NCI-H1105 (cell line): ENCODE results near the gene ZCCHC14.
"Not testable (repeated sequence)": the region's sequence is repeated elsewhere in the genome, so short reads cannot be mapped to it uniquely, and the experiment has no call there.

Experiments used
- DNase-seq: peaks from one replicate; lab custom pipeline; 2025; lab: John Stamatoyannopoulos, UW

The ZCCHC14 gene

DNA sequence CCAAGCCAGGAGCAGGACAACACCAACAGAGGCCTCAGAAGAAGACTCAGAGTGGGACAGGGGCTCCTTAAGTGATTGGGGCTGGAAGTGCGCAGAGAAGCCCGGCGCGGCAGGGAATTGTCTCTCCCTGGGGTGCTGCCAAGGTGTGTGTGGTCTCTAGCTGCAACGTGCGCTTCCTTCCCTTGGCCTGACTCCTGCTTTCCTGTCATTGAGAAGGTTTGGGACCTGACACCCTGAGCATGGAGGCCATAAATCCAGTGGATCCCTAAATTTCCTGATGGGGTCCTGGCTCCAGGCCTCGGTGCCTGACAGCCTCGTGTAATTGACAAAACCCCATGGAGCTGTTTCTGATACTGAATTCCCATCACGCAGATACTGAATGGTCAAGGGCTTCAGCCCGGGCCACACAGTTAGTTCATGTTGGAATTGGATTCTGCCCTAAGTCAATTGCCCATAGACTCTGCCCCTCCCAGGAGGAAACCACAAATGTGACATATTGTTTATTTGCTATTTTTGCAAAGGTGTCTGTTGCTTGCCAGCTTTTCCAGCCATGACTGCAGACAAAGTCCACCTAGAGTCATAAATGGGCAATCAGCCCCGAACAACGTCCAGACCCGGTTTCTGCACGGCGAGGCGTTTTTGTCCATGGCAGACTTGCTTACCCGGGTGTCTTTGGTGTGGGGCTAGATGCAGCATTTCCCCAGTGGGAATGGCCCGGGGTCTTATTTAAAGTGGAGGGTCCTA, 4.4 kb upstream of the ZCCHC14 start:
- not testable (repeated sequence) for DNase-seq

DNA sequence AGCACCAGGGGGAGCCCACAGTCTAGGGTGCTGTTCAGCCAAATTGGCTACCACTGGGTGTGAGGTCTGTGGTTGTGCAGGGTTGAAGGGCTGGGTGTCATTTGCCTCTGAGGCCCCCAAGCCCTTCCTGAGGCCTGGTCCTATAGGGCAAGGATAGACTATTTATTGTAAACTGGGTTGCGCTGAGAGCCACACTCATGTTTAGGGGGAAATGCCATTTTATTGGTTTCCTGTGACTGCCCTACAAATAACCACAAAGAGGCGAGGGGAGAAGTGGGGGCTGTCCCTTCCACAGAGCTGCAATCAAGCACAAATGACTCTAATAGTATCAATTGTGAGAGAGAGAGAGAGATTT, 3.6 kb upstream of the ZCCHC14 start:
- no peak for DNase-seq

DNA sequence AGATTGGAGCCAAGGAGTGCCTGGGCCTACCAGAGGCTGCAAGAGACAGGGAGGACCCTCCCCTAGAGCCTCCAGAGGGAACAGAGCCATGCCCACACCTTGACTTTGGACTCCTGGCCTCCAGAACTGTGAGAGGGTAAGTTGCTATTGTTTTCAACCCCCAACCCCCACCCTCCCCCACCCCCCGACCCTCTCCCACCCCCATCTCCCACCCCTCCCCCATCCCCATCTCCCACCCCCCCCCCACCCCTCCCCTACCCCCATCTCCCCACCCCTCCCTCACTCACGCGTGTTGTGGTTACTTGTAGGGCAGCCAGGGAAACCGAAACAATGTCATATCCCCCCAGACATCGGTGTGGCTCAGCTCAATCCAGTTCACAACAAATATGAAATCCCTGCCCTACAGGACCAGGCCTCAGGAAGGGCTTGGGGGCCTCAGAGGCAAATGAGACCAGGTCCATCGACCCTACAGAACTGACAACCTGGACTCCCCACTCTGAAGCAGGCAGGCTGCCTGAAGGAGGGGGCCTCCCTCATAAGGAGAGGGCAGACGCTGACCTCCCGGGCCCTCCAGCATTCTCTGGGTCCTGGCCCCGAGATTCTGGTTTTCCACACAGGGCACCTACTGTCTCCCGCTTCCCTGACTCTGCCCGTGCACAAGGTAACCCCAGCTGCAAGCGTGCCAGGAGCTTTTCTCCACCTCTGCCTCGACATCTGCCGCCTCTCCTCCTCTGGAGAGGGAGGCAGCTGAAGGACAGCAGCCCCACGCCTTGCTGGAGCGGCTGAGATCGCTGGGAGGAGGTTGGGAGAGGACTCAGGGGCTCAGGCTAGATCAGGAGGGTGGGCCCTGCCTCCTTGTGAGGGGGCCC, 3.0 kb upstream of the ZCCHC14 start:
- DNase-seq: no peak

DNA sequence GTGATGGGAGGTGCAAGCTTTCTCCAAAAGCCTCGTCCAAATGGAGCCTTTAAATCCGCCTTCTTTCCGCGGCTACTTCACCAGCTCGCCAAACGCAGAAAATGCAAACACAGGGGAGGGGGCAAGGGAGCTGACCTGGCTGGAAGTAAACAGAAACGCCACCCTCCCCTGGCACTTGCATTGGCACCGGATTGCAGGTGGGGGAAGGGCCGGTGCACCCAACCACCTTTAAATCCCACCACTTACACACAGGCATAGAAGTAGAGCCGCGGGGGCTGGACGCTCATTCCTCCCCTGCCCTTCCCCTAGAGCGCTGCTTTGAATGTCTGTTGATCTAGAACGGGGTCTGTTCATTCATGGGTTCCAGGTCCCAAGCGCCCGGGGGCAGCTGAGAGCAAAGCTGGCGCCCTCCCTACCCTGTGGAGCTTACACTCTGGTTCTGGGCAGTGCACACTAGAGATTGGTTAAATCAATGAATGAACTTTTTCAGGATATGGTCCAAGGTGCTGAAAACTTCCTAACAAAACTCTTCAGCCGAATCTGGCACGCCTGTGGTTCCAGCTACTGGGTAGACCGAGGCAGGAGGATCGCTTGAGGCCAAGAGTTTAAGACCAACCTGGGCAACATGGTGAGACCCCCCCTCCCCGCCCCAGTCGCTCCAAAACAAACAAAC, 920 bp upstream of the ZCCHC14 start:
- no peak for DNase-seq

DNA sequence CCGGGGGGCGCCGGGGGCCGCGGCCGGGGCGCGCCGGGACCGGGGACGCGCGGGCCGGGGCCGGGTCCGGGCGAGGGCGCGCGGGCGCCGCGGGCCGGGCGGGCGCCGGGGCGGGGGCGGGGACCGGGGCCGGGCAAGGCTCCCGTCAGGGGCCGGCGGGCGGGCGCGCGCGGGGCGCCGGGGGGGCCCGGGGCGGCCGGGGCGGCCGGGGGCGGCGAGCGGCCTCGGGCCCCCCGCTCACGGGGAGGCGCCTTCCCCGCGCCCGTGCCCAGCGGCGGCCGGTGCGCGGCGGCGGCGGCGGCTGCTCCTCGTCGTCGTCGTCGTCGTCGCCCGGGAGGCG, 563 bp downstream of the ZCCHC14 start:
- DNase-seq: no peak

DNA sequence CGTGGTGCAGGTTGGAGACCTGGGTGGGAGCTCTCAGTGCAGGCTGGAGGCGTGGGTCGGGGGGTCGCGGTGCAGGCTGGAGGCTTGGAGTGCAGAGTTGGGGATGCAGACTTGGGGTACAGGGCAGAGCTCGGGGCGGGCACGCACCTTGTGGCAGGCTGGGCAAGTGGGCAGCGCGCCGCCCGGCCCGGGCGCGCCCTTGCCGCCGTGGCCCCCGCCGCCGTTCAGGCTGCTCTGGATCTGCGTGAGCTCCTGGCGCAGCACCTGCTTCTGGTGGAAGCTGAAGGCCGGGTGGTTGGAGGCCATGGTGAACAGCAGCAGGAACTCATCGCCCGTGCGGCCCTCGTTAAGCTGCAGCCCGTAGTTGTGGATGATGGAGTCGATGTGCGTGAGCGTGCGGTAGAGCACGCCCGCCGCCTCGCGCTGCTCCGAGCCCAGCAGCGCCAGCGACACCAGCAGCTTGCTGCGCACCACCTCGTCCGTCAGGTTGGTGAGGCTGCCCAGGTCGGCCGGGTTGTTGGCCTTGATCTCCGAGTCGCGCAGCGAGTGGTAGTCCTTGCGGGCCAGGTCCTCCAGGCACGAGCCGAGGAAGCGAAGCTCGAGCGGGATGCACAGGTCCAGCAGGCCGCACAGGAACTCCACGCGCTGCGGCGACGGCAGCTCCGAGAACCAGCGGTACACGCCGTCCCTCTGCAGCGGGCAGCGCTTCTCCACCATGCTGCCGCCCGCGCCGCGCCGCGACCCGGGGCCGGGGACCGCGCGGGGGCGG, 1.1 kb downstream of the ZCCHC14 start:
- no peak for DNase-seq

DNA sequence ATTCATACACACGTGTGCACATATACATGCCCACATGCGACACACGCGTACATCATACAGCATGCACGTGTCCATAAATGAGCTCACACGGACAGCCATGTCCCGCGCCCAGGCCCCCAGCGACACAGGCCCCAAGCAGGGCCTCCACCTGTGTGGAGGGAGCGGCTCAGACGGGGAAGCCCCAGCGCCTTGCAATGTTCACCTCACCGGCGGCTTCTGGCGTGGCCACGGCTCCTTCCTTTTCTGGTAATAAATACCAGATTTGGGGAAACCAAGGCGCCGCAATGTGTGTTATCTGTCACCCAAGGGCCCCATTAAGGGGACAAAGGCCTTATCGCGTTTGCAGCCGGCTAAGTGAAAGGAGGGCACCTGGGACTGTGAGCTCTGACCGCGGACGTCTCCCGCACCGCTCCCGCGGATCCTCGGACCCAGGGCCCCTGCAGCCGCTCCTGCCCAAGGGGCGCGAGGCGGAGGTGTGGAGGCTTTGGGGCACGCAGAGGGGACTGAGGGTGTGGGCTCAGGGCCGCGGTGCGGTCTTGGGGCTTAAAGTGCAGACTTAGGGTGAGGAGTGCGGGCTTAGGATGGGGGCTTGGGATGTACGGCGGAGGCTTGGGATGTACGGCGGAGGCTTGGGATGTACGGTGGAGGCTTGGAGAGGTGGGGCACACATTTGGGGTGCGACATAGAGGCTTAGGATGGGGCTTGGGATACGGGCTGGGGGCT, 1.9 kb downstream of the ZCCHC14 start:
- DNase-seq: not testable (repeated sequence)

DNA sequence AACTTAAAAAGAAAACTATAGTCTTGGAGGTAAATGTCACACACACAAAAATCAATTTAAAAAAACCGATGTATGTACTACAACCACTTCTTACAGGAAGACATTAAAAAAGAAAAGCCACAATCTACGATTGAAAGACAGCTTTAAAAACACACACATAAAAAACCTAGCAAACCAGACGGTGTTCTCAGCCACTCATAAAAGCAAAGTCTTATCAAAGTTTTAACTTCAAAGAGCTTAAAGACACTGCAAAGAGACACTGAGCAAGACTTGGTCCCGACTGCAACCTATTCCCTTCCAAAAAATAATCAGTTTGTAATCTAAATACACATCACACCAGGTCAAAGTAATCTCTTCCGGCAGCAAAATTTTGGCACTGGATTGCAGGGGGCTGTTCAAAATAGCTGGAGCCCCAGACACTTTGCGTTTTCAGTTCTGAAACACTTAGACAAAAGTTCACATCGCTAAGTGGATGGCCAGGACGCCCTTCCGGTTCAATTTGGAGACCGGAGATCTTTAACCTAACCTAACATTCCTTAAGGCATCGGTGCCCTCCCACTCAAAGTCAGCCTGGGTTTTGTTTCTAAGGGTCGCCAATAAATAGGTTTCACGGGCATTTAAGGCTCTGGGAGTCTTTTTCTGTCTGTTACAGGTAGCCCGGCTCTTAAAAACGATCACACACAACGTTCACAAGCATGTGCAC, 2.6 kb downstream of the ZCCHC14 start:
- no peak for DNase-seq

DNA sequence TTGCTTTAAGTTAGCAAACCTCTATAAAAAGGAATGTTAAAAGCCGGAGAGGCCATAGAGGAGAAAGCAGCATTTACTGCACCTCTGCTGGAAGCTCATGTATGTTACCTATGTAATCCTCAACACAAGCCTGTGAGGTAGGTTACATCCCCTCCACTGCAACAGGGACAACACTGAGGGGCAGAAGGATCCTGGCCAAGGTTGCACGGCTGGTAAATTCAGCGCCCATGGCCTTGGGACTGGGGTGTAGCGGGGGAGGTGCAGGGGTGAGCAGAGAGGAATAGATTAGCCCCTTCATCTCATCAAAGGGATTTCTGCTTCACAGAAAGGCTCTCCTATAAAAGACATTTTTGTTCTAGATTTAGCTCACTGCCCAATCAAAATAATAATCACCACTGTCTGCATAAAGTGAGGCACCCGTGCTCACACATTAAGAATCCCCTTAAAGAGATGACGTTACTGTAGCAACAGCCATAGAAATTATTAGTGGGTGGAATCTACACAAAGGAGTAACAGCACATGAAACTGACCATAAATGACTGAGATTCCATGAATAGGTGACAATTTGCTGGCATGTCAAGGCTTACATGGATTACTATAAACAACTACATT, 3.3 kb downstream of the ZCCHC14 start:
- DNase-seq: no peak

DNA sequence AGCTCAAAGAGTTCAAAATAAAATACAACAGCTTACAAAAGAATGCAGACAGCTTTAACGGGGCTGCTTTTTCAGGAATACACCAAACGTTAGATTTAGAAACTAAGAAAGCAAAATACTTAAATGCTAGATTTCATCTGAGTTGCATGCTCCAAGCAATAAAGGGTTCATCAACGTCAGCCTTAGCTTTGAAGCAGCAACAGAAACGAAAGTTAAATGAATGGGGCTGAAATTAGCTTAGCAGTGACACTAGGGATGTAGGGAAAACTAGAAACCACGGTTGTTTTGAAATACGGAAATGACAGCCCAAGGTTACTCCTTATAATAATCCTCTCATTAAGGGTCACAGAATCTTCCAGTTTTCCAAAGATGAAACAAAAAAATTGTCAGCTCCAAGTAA, 3.9 kb downstream of the ZCCHC14 start:
- not testable (repeated sequence) for DNase-seq

DNA sequence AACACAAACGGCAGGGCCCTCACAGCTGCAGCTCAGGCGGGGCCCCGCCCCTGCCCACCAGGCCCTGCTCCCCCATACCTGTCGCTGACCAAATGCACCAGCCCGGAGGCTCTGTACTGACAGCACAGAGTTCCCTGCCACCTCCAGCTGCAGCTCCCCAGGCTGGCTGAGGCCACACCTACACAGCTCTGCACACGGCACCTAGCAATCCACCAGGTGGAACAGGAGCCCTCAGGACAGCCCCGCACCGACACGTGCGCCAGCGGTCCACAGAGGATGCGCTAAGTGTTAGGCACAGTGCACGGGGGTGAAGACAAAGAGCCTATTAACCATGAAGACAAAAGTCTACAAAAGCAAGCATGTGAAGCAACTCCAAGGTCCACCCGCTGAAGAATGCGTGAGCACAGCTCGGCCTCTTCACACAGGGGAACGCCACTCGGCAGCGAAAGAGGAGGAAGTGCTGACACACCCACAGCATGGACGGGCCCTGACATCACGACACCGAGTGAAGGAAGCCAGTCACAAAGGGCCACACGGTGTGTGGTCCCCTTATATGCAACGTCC, 5.4 kb downstream of the ZCCHC14 start:
- peak; percentile 49 for DNase-seq

DNA sequence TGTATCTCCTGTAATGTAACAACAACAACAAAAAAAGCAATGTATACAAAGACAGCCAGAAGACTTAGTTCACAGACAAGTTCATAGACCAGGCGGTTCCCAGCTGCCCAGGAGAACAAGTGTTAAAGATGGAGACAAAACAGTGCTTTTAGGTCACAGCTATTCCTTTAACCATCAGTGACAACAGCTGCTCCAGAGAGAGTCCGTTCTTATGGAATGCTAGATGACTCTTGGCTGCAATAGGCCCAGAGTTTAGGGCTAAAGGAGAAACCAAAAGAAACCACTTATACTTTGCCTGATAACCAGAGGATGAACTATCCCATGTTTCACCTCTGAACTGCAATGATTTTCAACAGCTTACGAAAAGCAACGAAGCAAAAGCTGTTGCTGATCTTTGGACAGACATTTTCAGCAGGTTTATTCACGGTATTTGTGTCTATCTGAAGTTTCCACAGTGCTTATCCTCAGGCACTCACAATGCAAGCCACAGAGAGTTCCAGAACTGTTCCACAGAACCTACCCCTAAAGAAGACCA, 6.0 kb downstream of the ZCCHC14 start:
- no peak for DNase-seq

DNA sequence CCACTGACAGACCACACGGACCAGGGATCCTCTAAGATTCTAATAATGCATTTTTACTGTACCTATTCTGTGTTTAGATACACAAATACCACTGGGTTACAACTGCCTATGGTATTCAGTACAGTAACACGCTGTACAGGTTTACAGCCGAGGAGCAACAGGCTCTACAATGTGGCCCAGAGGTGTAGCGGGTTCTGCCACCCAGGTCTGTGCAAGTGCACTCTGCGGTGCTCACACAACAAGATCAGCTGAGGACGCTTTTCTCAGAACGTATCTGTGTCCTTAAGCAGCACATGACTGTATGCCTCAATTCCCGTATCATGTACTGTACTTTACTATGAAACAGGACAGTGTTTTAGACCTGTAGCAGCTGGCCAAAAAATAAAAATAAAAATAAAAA, 6.5 kb downstream of the ZCCHC14 start:
- DNase-seq: no peak

DNA sequence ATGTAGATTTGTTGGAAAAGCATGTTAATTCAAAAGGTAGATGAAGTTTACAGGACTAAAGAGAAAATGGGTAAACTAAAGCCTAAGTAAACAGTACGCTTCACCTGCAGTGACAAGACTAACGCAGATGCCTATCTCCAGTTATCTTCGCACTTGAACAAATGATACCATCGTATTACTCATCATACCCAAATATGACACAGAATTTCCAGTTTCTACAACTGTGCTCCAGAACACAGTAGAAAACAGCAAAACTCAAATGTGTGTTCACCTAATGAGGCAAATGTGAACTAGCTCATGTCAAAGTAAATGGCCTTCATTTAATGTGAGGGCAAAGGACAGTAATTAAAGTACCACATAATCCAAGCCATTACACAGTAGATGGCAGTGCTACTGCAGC, 7.0 kb downstream of the ZCCHC14 start:
- not testable (repeated sequence) for DNase-seq

DNA sequence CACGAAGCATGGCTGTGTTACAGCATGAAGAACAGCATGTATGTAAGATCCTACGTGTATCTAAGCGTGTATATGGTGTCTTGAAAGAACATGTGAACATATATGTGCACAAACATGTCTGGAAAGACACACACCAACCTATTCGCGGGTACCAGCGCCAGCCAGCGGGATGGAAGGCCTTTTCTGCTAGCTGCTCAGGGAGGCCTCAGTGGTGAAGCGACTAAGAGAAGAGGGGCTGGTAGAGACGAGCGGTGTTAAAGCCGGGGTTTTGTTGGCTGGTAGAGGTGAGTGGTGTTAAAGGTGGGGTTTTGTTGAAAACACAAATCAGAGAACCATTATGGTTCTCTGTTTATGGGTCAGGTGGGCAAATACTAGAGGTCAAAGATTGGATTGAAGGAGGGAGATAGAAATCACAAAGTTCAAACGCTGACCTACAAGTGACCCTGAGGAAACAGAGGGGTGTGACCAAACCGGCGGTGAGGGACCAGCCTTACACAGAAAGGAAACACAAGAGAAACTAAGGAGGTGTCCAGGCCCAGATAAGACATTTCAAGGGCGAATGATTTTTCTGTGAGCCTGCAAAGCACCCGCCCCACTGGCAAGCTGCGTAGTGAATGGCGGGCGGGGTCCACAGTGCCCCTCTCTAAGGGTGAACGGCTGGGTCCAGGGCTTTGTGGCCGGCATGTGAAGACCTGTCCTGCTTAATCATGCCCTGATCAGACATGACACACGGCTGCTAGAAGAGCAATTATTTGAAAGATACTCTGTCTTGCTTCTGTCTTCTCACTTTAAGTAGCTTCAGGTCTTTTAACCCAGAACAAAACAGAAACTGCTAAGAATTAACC, 8.1 kb downstream of the ZCCHC14 start:
- no peak for DNase-seq

DNA sequence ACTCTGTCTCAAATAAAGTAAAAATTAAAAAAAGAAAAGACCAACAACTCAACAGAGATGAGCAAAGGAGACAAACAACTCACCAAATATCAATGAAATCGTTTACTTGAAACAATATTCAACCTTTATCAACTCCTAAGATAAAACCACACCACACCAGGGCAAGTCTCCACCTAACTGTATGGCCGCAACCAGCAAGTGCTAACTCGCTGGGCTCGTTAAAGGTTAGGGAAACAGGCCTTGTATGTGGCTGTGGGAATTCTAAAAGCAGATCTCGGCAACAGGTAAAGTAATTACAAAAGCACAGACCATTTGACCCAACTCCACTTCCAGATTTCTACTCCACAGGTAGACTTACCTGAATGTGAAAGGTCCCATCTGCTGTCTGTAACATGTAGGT, 9.3 kb downstream of the ZCCHC14 start:
- DNase-seq: no peak

DNA sequence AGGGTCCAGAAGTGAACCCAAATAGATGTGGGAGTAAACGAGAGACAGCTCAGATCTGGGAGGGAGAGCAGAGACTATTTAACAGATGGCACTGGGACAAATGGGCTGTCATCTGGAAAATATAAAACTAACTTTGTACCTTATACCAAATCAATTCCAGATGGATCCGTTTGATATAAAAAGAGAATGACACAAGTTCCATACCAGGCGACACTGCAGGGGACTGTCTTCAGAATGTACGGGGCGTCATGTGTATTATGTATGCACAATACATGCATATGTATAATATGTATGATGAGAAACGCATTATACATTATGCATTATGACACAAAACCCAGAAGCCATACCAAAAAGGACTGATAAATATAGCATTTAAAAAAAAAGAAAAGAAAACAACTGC, 10.2 kb downstream of the ZCCHC14 start:
- DNase-seq: not testable (repeated sequence)

DNA sequence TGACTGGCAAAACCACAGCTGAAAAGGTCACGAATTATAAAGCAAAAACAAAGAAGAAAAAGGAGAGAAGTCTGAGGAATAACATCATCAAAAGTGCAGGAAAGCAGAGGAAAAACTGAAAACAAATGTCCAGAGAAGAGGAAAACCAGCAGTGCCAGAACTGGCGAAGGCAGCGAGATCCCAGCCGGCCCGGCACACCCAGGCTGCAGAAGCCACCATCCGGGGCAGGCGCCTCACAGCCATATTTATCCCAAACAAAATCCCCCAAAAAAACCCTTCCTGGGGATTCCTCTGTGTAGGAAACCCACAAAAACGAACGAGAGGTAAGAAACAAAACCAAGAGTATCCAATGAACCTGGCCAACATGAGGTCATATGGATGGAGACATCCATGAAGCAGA, 10.6 kb downstream of the ZCCHC14 start:
- DNase-seq: no peak

DNA sequence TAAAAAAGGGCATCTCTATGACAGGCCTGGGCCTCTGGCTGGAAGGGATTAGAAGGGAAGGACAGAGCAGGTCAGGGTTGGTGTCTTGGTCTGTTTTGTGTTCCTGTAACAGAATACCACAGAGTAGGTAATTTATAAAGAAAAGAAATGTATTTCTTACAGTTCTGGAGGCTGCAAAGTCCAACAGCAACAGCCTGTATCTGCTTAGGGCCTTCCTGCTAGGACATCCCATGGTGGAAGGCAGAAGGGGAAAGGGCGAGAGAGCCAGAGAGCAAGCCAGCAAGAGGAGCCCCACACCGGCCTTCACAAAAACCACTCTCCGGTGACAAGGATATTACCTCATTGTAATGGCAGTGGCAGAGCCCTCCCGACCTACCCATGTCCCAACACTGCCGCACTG, 11.1 kb downstream of the ZCCHC14 start:
- not testable (repeated sequence) for DNase-seq
